ENCODE results near the gene ZNF714.
A peak's percentile ranks its signal among the peaks of the same experiment; 100 is the strongest.

Gene ZNF714
- 11.0 to 45.6 (median 19.3) reads per million in 9 experiments for total RNA-seq

GRCh38 chr19:21082011-21082975 lies at the start of gene ZNF714:
Gene ZNF714, plus strand, starts transcription at chr19:21082203. Its CDS starts 16,066 bp downstream, at chr19:21098269.
- DNase-seq: peak; percentile 71 to 81 (median 75)
- Mint-ChIP-seq H3K4me3 (peak within 1 kb of the TSS; percentile 99 to 100), H3K9me3 (no peaks in the 10 kb centered on the region), H3K27ac (peak within 1 kb of the TSS; percentile 96 to 98), H3K36me3 (ENCODE audit: insufficient read depth) (peaks cover 12% of the 10 kb centered on the region), H3K27me3 (no peaks in the 10 kb centered on the region), H3K4me1 (ENCODE audit: low read depth in 2 of 2) (peaks cover 7 to 11% of the 10 kb centered on the region in 2 donors)
- ATAC-seq (replicated peaks): peak; percentile 99

- Mint-ChIP-seq H3K27ac (no peak overlapping the region), H3K4me3 (peak overlapping the region in 1 of 2 donors; percentile 36), H3K27me3 (no peaks in the 10 kb centered on the region), H3K4me1 (ENCODE audit: low read depth in 2 of 2) (peaks cover 18 to 50% of the 10 kb centered on the region in 2 donors), H3K9me3 (peaks cover 9 to 10% of the 10 kb centered on the region in 2 donors), H3K36me3 (ENCODE audit: insufficient read depth) (peaks cover 56% of the 10 kb centered on the region)
- DNase-seq (no peak), ATAC-seq (replicated peaks) (no peak)
Observed at GRCh38 chr19:21045028-21045427, 37.0 kb upstream of the ZNF714 start.

- H3K27ac Mint-ChIP-seq: no peak overlapping the region
- ATAC-seq (replicated peaks): no peak
- peaks cover 9 to 10% of the 10 kb centered on the region in 2 donors for H3K9me3 Mint-ChIP-seq
- H3K4me1 Mint-ChIP-seq (ENCODE audit: low read depth in 2 of 2): peaks cover 18 to 47% of the 10 kb centered on the region in 2 donors
- H3K27me3 Mint-ChIP-seq: no peaks in the 10 kb centered on the region
- DNase-seq: no peak
- peaks cover 51% of the 10 kb centered on the region for H3K36me3 Mint-ChIP-seq (ENCODE audit: insufficient read depth)
- no peak overlapping the region for H3K4me3 Mint-ChIP-seq
Observed at GRCh38 chr19:21046489-21046888, 35.5 kb upstream of the ZNF714 start.

GRCh38 chr19:21047716-21048115 lies 34.3 kb upstream of the ZNF714 start:
- H3K36me3 Mint-ChIP-seq (ENCODE audit: insufficient read depth): peaks cover 39% of the 10 kb centered on the region
- H3K27ac Mint-ChIP-seq: no peak overlapping the region
- H3K4me1 Mint-ChIP-seq (ENCODE audit: low read depth in 2 of 2): peaks cover 18 to 46% of the 10 kb centered on the region in 2 donors
- no peaks in the 10 kb centered on the region for H3K27me3 Mint-ChIP-seq
- no peak overlapping the region for H3K4me3 Mint-ChIP-seq
- H3K9me3 Mint-ChIP-seq: peaks cover 10 to 11% of the 10 kb centered on the region in 2 donors
- ATAC-seq (replicated peaks) (no peak), DNase-seq (no peak)

GRCh38 chr19:21052902-21053301 lies 29.1 kb upstream of the ZNF714 start:
- Mint-ChIP-seq H3K4me3 (no peak overlapping the region), H3K9me3 (peaks cover 0 to 8% of the 10 kb centered on the region in 2 donors)
- no peak for DNase-seq

GRCh38 chr19:21065336-21065735 lies 16.7 kb upstream of the ZNF714 start:
- DNase-seq: no peak
- ATAC-seq (replicated peaks): no peak
- no peaks in the 10 kb centered on the region for H3K27me3 Mint-ChIP-seq
- H3K36me3 Mint-ChIP-seq (ENCODE audit: insufficient read depth): peaks cover 11% of the 10 kb centered on the region
- no peaks in the 10 kb centered on the region for H3K9me3 Mint-ChIP-seq
- peak overlapping the region in 1 of 2 donors; percentile 52 for H3K27ac Mint-ChIP-seq
- no peaks in the 10 kb centered on the region for H3K4me1 Mint-ChIP-seq (ENCODE audit: low read depth in 2 of 2)
- H3K4me3 Mint-ChIP-seq: no peak overlapping the region

More at GRCh38 chr19:21052902-21053301, 29.1 kb upstream of the ZNF714 start:
- Mint-ChIP-seq H3K36me3 (ENCODE audit: insufficient read depth) (peaks cover 46% of the 10 kb centered on the region), H3K27me3 (no peaks in the 10 kb centered on the region), H3K4me1 (ENCODE audit: low read depth in 2 of 2) (no peaks in the 10 kb centered on the region), H3K27ac (no peak overlapping the region)
- ATAC-seq (replicated peaks): no peak

- Mint-ChIP-seq H3K27ac (no peak overlapping the region), H3K36me3 (ENCODE audit: insufficient read depth) (peaks cover 7% of the 10 kb centered on the region), H3K4me3 (no peak overlapping the region), H3K4me1 (ENCODE audit: low read depth in 2 of 2) (peaks cover 7 to 11% of the 10 kb centered on the region in 2 donors), H3K27me3 (no peaks in the 10 kb centered on the region), H3K9me3 (no peaks in the 10 kb centered on the region)
- DNase-seq (no peak), ATAC-seq (replicated peaks) (no peak)
Observed at GRCh38 chr19:21084343-21084742, 2.3 kb downstream of the ZNF714 start.

GRCh38 chr19:21087871-21088270 lies 5.9 kb downstream of the ZNF714 start:
- H3K27ac Mint-ChIP-seq: no peak overlapping the region
- DNase-seq: no peak
- H3K4me1 Mint-ChIP-seq (ENCODE audit: low read depth in 2 of 2): peaks cover 4 to 8% of the 10 kb centered on the region in 2 donors
- no peak for ATAC-seq (replicated peaks)
- H3K27me3 Mint-ChIP-seq: no peaks in the 10 kb centered on the region
- H3K36me3 Mint-ChIP-seq (ENCODE audit: insufficient read depth): no peaks in the 10 kb centered on the region
- H3K9me3 Mint-ChIP-seq: no peaks in the 10 kb centered on the region
- H3K4me3 Mint-ChIP-seq: no peak overlapping the region

- H3K9me3 Mint-ChIP-seq: no peaks in the 10 kb centered on the region
- peaks cover 3 to 14% of the 10 kb centered on the region in 2 donors for H3K4me1 Mint-ChIP-seq (ENCODE audit: low read depth in 2 of 2)
- DNase-seq: no peak
- H3K27me3 Mint-ChIP-seq: no peaks in the 10 kb centered on the region
- ATAC-seq (replicated peaks): no peak
- no peak overlapping the region for H3K4me3 Mint-ChIP-seq
- H3K36me3 Mint-ChIP-seq (ENCODE audit: insufficient read depth): no peaks in the 10 kb centered on the region
- H3K27ac Mint-ChIP-seq: peak overlapping the region in 1 of 2 donors; percentile 26
Observed at GRCh38 chr19:21092109-21092508, 10.1 kb downstream of the ZNF714 start.

GRCh38 chr19:21094347-21095025 lies 12.5 kb downstream of the ZNF714 start:
- Mint-ChIP-seq H3K9me3 (no peaks in the 10 kb centered on the region), H3K4me1 (ENCODE audit: low read depth in 2 of 2) (peaks cover 3 to 14% of the 10 kb centered on the region in 2 donors), H3K36me3 (ENCODE audit: insufficient read depth) (no peaks in the 10 kb centered on the region), H3K4me3 (no peak overlapping the region), H3K27me3 (no peaks in the 10 kb centered on the region), H3K27ac (peak overlapping the region in 1 of 2 donors; percentile 74)
- ATAC-seq (replicated peaks) (peak; percentile 42), DNase-seq (no peak)

GRCh38 chr19:21098291-21098690 lies 16.3 kb downstream of the ZNF714 start:
- peaks cover 0 to 14% of the 10 kb centered on the region in 2 donors for H3K4me1 Mint-ChIP-seq (ENCODE audit: low read depth in 2 of 2)
- no peaks in the 10 kb centered on the region for H3K9me3 Mint-ChIP-seq
- H3K4me3 Mint-ChIP-seq: no peak overlapping the region
- H3K27me3 Mint-ChIP-seq: no peaks in the 10 kb centered on the region
- DNase-seq: no peak
- ATAC-seq (replicated peaks): no peak
- H3K36me3 Mint-ChIP-seq (ENCODE audit: insufficient read depth): no peaks in the 10 kb centered on the region
- H3K27ac Mint-ChIP-seq: no peak overlapping the region

GRCh38 chr19:21101521-21102242 lies 19.7 kb downstream of the ZNF714 start:
- Mint-ChIP-seq H3K4me3 (no peak overlapping the region), H3K9me3 (no peaks in the 10 kb centered on the region), H3K36me3 (ENCODE audit: insufficient read depth) (peaks cover 6% of the 10 kb centered on the region), H3K27me3 (no peaks in the 10 kb centered on the region), H3K4me1 (ENCODE audit: low read depth in 2 of 2) (no peaks in the 10 kb centered on the region), H3K27ac (no peak overlapping the region)
- DNase-seq: no peak
- no peak for ATAC-seq (replicated peaks)

- DNase-seq: no peak
- no peaks in the 10 kb centered on the region for H3K27me3 Mint-ChIP-seq
- no peak for ATAC-seq (replicated peaks)
- peaks cover 1 to 5% of the 10 kb centered on the region in 2 donors for H3K9me3 Mint-ChIP-seq
- H3K4me1 Mint-ChIP-seq (ENCODE audit: low read depth in 2 of 2): peaks cover 0 to 2% of the 10 kb centered on the region in 2 donors
- H3K4me3 Mint-ChIP-seq: no peak overlapping the region
- no peak overlapping the region for H3K27ac Mint-ChIP-seq
- peaks cover 8% of the 10 kb centered on the region for H3K36me3 Mint-ChIP-seq (ENCODE audit: insufficient read depth)
Observed at GRCh38 chr19:21109116-21109515, 27.1 kb downstream of the ZNF714 start.
